DND-41 (cell line): ENCODE results near the gene TMEM38B.

Experiments
- ATAC-seq: fragments of 200-7000 bp; cut with Tn5 transposase; 3 replicates; pipeline ENCODE4 v1.9.1; 2021; ENCODE audit warnings: low read depth; ENCODE audit not compliant: insufficient read depth
- DNase-seq: peaks from one replicate; pipeline ENCODE4 v3.0.0-alpha.2; 2020
- H2AFZ ChIP-seq: 2 replicates; pipeline ENCODE4 v1.6.0; 2012; ENCODE audit warnings: low read depth, low read length
- H3K27ac ChIP-seq: 2 replicates; pipeline ENCODE4 v1.5.1; 2012; ENCODE audit warnings: low read length, inconsistent platforms
- H3K27me3 ChIP-seq: fragments of 200-600 bp; sonication (generic); 2 replicates; pipeline ENCODE4 v1.6.0; 2012; ENCODE audit warnings: low read length, mild to moderate bottlenecking, inconsistent platforms; ENCODE audit not compliant: insufficient read depth, poor library complexity
- H3K36me3 ChIP-seq: 2 replicates; pipeline ENCODE4 v1.5.1; 2012; ENCODE audit warnings: low read length, inconsistent platforms; ENCODE audit not compliant: insufficient read depth
- H3K4me1 ChIP-seq: 2 replicates; pipeline ENCODE4 v1.5.1; 2012; ENCODE audit warnings: mild to moderate bottlenecking, low read length; ENCODE audit not compliant: insufficient read depth
- H3K4me2 ChIP-seq: 2 replicates; pipeline ENCODE4 v1.6.0; 2012; ENCODE audit warnings: mild to moderate bottlenecking, moderate library complexity, low read length, inconsistent platforms; ENCODE audit not compliant: insufficient read depth
- H3K4me3 ChIP-seq, 2 experiments: fragments of 200-600 bp in 1 of 2; shearing (Covaris generic) in 1 of 2; 2 replicates each; pipeline ENCODE4 v1.5.1; 2012 to 2016; ENCODE audit warnings: inconsistent platforms in 2 of 2, low read length in 2 of 2, mild to moderate bottlenecking in 2 of 2, low read depth in 1 of 2, moderate library complexity in 1 of 2
- H3K79me2 ChIP-seq: 2 replicates; pipeline ENCODE4 v1.6.0; 2012; ENCODE audit warnings: low read length, inconsistent platforms; ENCODE audit not compliant: insufficient read depth
- H3K9ac ChIP-seq: 2 replicates; pipeline ENCODE4 v1.6.0; 2012; ENCODE audit warnings: low read depth, mild to moderate bottlenecking, inconsistent platforms, low read length, moderate library complexity
- H3K9me3 ChIP-seq: 2 replicates; pipeline ENCODE4 v1.5.1; 2012; ENCODE audit warnings: low read length, moderate library complexity, mild to moderate bottlenecking, inconsistent platforms; ENCODE audit not compliant: insufficient read depth, severe bottlenecking
- H4K20me1 ChIP-seq: 2 replicates; pipeline ENCODE4 v1.6.0; 2012; ENCODE audit warnings: low read length; ENCODE audit not compliant: insufficient read depth
- EZH2 ChIP-seq: IDR thresholded peaks from 3 replicates; pipeline ENCODE4 v1.6.1; 2012; ENCODE audit warnings: borderline replicate concordance, low read depth, mild to moderate bottlenecking, moderate library complexity, low read length, inconsistent platforms; ENCODE audit not compliant: severe bottlenecking
- TF ChIP-seq, protein P1 (sequence below): IDR thresholded peaks from 2 replicates; pipeline ENCODE4 v1.5.1; 2012; ENCODE audit warnings: borderline replicate concordance, low read length, moderate library complexity, mild to moderate bottlenecking; ENCODE audit not compliant: poor library complexity, severe bottlenecking; ENCODE audit errors: extremely low read depth

Gene TMEM38B

GRCh38 chr9:105697871-105698270 lies 3.5 kb downstream of the TMEM38B start:
- ATAC-seq (no peak), DNase-seq (no peak)
- peaks cover 15% of the 10 kb centered on the region; the same call in 1 of the 2 replicates for H3K79me2 ChIP-seq
- no peak overlapping the region for H3K9ac ChIP-seq
- H4K20me1 ChIP-seq, result no peaks in the 10 kb centered on the region; the same call in 1 of the 2 replicates
- H3K4me2 ChIP-seq, result no peak overlapping the region
- H3K36me3 ChIP-seq, result no peaks in the 10 kb centered on the region
- peaks cover 27% of the 10 kb centered on the region for H3K4me1 ChIP-seq
- H3K27ac ChIP-seq, result no peak overlapping the region
- H3K9me3 ChIP-seq, result no peaks in the 10 kb centered on the region
- no peak overlapping the region for H2AFZ ChIP-seq
- H3K27me3 ChIP-seq, result peaks cover 9% of the 10 kb centered on the region
- H3K4me3 ChIP-seq, result no peak overlapping the region
- no peak for TF ChIP-seq EZH2
- TF ChIP-seq, protein P1, sequence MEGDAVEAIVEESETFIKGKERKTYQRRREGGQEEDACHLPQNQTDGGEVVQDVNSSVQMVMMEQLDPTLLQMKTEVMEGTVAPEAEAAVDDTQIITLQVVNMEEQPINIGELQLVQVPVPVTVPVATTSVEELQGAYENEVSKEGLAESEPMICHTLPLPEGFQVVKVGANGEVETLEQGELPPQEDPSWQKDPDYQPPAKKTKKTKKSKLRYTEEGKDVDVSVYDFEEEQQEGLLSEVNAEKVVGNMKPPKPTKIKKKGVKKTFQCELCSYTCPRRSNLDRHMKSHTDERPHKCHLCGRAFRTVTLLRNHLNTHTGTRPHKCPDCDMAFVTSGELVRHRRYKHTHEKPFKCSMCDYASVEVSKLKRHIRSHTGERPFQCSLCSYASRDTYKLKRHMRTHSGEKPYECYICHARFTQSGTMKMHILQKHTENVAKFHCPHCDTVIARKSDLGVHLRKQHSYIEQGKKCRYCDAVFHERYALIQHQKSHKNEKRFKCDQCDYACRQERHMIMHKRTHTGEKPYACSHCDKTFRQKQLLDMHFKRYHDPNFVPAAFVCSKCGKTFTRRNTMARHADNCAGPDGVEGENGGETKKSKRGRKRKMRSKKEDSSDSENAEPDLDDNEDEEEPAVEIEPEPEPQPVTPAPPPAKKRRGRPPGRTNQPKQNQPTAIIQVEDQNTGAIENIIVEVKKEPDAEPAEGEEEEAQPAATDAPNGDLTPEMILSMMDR, result no peak

GRCh38 chr9:105698348-105698870 lies 4.1 kb downstream of the TMEM38B start:
- peaks cover 5% of the 10 kb centered on the region for H3K27me3 ChIP-seq
- no peak for ATAC-seq
- H3K79me2 ChIP-seq, result peaks cover 15% of the 10 kb centered on the region; the same call in 1 of the 2 replicates
- H3K9me3 ChIP-seq, result no peaks in the 10 kb centered on the region
- no peak overlapping the region for H2AFZ ChIP-seq
- H3K4me2 ChIP-seq, result no peak overlapping the region
- H3K36me3 ChIP-seq, result no peaks in the 10 kb centered on the region
- H4K20me1 ChIP-seq, result no peaks in the 10 kb centered on the region; the same call in 1 of the 2 replicates
- H3K27ac ChIP-seq, result no peak overlapping the region
- peaks cover 21% of the 10 kb centered on the region for H3K4me1 ChIP-seq
- no peak for DNase-seq
- H3K4me3 ChIP-seq, result no peak overlapping the region
- no peak overlapping the region for H3K9ac ChIP-seq
- no peak for TF ChIP-seq EZH2
- TF ChIP-seq, protein P1, result no peak

DNA sequence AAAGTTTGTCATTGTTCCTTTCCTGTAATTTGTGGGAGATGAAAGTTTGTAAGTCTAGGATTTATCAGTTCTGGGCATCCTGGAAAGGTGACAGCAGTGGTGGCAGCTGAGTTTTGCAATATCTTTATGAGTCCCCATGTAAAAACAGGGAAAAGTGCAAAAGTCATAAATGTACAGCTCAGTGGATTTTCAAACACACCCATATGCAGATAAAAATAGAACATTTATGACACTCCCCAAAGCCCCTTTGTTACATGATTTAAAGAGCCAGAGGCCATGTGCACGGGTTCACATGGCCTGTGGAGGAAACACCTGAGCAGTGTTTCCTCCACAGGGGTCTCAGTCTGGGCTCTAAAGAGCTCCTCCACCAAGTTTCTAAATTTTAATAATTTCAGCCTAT lies 6.3 kb downstream of the TMEM38B start:
- no peaks in the 10 kb centered on the region; the same call in 1 of the 2 replicates for H4K20me1 ChIP-seq

More for the DNA sequence above, 6.3 kb downstream of the TMEM38B start:
- Histone ChIP-seq H3K27ac (no peak overlapping the region), H2AFZ (no peak overlapping the region), H3K36me3 (no peaks in the 10 kb centered on the region), H3K4me1 (peaks cover 7% of the 10 kb centered on the region; the same call in 1 of the 2 replicates), H3K9me3 (no peaks in the 10 kb centered on the region), H3K79me2 (peaks cover 9% of the 10 kb centered on the region; the same call in 1 of the 2 replicates), H3K27me3 (no peaks in the 10 kb centered on the region), H3K9ac (no peak overlapping the region), H3K4me2 (no peak overlapping the region), H3K4me3 (no peak overlapping the region)
- TF ChIP-seq, protein P1, result no peak
- TF ChIP-seq EZH2, result no peak
- no peak for DNase-seq
- no peak for ATAC-seq
